Neutrophil (primary cell): Measurements from ENCODE around the gene CSF2RB.
A peak's percentile ranks its signal among the peaks of the same experiment; 100 is the strongest.

Experiments
- H3K27ac ChIP-seq: fragments of 200-600 bp; sonication (generic); 2 replicates; pipeline ENCODE4 v1.5.1; 2016; ENCODE audit warnings: mild to moderate bottlenecking, moderate library complexity
- H3K27me3 ChIP-seq: fragments of 200-600 bp; sonication (generic); 2 replicates; pipeline ENCODE4 v1.6.0; 2016; ENCODE audit warnings: mild to moderate bottlenecking
- H3K36me3 ChIP-seq: fragments of 200-600 bp; sonication (generic); 2 replicates; pipeline ENCODE4 v1.5.1; 2017
- H3K4me1 ChIP-seq, 2 experiments: fragments of 200-600 bp in 1 of 2; sonication (generic) in 1 of 2; 1 replicate in 1 of 2; 2 replicates in 1 of 2; pipeline versions ENCODE4 v1.5.1 to v1.6.1; 2013 to 2016; ENCODE audit warnings: low read depth in 1 of 2, low read length in 1 of 2, mild to moderate bottlenecking in 1 of 2, moderate library complexity in 1 of 2; ENCODE audit not compliant: control insufficient read depth in 1 of 2, insufficient read depth in 1 of 2
- H3K4me3 ChIP-seq, 2 experiments: fragments of 200-600 bp in 1 of 2; sonication (generic) in 1 of 2; 1 replicate in 1 of 2; 2 replicates in 1 of 2; pipeline ENCODE4 v1.5.1; 2013 to 2016; ENCODE audit warnings: low read depth in 1 of 2, low read length in 1 of 2, mild to moderate bottlenecking in 1 of 2, moderate library complexity in 1 of 2
- H3K9me3 ChIP-seq: fragments of 200-600 bp; sonication (generic); 2 replicates; pipeline ENCODE4 v1.5.1; 2016
- TF ChIP-seq, protein P1 (sequence below): fragments of 200-600 bp; sonication (generic); IDR thresholded peaks from 2 replicates; pipeline ENCODE4 v1.5.1; 2016; ENCODE audit warnings: antibody characterized with exemption

Gene CSF2RB

GRCh38 chr22:36912694-36913426, 568 bp upstream of the CSF2RB start:
- H3K27me3 ChIP-seq = no peaks in the 10 kb centered on the region
- H3K4me1 ChIP-seq = peaks cover 47 to 55% of the 10 kb centered on the region in 2 experiments
- peak overlapping the region; percentile 70 to 81 for H3K4me3 ChIP-seq

DNA sequence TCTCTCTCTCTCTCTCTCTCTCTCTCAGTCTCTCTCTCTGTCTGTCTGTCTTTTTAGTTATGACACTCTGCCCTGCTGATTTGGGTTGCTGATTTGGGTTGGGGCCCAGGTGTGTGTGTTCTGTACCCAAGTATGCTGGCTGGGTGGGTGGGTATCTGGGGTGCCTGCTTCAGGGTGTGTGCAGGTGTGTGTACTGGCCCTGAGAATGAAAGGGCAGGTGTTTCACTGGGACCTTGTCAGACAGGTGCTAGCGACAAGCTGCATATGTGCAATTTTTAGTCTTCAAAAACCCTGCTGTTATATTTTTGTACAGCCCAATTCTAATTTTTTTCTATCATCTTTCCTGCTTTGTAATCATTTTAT, 943 bp downstream of the CSF2RB start:
- TF ChIP-seq, protein P1, sequence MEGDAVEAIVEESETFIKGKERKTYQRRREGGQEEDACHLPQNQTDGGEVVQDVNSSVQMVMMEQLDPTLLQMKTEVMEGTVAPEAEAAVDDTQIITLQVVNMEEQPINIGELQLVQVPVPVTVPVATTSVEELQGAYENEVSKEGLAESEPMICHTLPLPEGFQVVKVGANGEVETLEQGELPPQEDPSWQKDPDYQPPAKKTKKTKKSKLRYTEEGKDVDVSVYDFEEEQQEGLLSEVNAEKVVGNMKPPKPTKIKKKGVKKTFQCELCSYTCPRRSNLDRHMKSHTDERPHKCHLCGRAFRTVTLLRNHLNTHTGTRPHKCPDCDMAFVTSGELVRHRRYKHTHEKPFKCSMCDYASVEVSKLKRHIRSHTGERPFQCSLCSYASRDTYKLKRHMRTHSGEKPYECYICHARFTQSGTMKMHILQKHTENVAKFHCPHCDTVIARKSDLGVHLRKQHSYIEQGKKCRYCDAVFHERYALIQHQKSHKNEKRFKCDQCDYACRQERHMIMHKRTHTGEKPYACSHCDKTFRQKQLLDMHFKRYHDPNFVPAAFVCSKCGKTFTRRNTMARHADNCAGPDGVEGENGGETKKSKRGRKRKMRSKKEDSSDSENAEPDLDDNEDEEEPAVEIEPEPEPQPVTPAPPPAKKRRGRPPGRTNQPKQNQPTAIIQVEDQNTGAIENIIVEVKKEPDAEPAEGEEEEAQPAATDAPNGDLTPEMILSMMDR = no peak
- Histone ChIP-seq H3K27ac (peak overlapping the region; percentile 94), H3K27me3 (no peaks in the 10 kb centered on the region), H3K9me3 (no peaks in the 10 kb centered on the region), H3K4me1 (peaks cover 59 to 70% of the 10 kb centered on the region in 2 experiments), H3K36me3 (peaks cover 14% of the 10 kb centered on the region), H3K4me3 (peak overlapping the region; percentile 70 to 81)

More at GRCh38 chr22:36912694-36913426, 568 bp upstream of the CSF2RB start:
- Histone ChIP-seq H3K9me3 (no peaks in the 10 kb centered on the region), H3K36me3 (peaks cover 7% of the 10 kb centered on the region), H3K27ac (peak overlapping the region; percentile 94)
- TF ChIP-seq, protein P1 = no peak

GRCh38 chr22:36916034-36916433, 2.6 kb downstream of the CSF2RB start:
- no peaks in the 10 kb centered on the region for H3K9me3 ChIP-seq
- H3K27me3 ChIP-seq = no peaks in the 10 kb centered on the region
- peak overlapping the region; percentile 94 for H3K27ac ChIP-seq
- H3K4me1 ChIP-seq = peaks cover 74 to 87% of the 10 kb centered on the region in 2 experiments
- H3K36me3 ChIP-seq = peaks cover 24% of the 10 kb centered on the region
- TF ChIP-seq, protein P1 = no peak
- H3K4me3 ChIP-seq = peak overlapping the region; percentile 70 to 81

GRCh38 chr22:36918586-36919284, 5.3 kb downstream of the CSF2RB start:
- Histone ChIP-seq H3K27me3 (no peaks in the 10 kb centered on the region), H3K36me3 (peaks cover 47% of the 10 kb centered on the region), H3K27ac (peak overlapping the region; percentile 82), H3K9me3 (no peaks in the 10 kb centered on the region), H3K4me1 (peaks cover 80 to 93% of the 10 kb centered on the region in 2 experiments), H3K4me3 (peak overlapping the region in 1 of 2 experiments; percentile 34)
- TF ChIP-seq, protein P1 = no peak

GRCh38 chr22:36921309-36922104, 8.1 kb downstream of the CSF2RB start:
- TF ChIP-seq, protein P1 = no peak
- Histone ChIP-seq H3K4me1 (peaks cover 78 to 98% of the 10 kb centered on the region in 2 experiments), H3K4me3 (peak overlapping the region; percentile 54 to 55), H3K27me3 (no peaks in the 10 kb centered on the region), H3K27ac (peak overlapping the region; percentile 82), H3K36me3 (peaks cover 73% of the 10 kb centered on the region), H3K9me3 (no peaks in the 10 kb centered on the region)
